ENCODE results near the gene SMIM1.

The SMIM1 gene

DNA sequence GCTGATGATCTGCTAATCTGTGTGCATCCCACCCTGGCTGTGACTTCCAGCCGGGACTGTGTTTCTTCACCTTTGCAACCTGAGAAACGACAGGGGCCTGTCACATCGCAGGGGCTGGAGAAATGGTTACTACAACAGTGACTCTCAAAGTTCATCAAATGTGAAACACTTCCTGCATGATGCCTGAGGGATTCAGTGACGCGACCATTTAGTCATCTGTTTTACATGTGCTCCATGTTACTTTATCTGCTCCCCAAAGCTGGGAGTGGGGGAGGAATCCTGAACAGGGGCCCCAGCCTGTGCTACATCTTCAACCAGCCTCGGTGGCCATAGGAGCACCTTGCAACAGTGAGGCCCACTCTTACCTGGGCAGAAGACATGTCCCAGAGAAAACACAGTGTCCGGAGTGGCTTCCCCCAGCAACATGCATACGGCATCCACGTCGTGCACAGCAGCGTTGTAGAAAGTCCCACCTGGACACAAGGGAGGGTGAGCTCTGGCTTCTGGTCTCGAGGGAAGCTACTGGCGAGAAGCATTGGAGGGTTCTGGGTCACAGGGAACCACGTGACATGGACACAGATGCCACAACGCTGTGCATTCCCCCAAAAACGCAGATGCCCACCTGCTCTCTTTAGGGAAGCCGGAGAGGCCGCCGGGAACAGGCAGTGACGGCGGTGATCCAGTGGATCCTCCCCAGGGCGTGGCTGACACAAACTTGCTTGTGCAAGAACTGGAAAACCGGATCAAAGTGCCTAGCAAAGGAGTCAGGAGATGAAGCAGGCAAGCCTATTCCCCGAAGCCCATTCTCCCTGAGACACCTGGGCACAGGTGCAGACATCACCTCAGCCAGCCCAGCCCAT lies 29.9 kb upstream of the SMIM1 start:
- CTCF ChIA-PET, result interaction anchor here (1.1 kb wide), 1 partner anchor 37 kb away, joined by 3 read pairs; no protein-coding TSS in a partner anchor
- POLR2A ChIA-PET, result no interaction called here
- DNase-seq (ENCODE audit: low read depth, low spot score), result no peak

DNA sequence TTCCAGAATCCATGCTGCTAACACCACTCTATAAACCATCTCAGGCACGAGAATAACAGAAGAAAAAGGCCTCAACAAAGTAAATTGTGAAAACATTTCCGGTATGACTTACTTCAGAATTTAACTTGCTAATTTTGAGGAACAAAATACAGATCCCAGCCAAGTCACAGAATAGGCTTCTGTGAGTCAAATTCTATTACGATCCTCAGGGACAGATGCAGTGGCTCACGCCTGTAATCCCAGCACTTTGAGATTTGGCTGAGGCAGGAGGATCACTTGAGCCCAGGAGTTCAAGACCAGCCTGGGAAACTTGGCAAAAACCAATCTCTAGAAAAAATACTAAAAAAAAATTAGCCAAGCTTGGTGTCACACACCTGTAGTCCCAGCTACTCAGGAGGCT lies 29.1 kb upstream of the SMIM1 start:
- TF ChIP-seq, protein P1, sequence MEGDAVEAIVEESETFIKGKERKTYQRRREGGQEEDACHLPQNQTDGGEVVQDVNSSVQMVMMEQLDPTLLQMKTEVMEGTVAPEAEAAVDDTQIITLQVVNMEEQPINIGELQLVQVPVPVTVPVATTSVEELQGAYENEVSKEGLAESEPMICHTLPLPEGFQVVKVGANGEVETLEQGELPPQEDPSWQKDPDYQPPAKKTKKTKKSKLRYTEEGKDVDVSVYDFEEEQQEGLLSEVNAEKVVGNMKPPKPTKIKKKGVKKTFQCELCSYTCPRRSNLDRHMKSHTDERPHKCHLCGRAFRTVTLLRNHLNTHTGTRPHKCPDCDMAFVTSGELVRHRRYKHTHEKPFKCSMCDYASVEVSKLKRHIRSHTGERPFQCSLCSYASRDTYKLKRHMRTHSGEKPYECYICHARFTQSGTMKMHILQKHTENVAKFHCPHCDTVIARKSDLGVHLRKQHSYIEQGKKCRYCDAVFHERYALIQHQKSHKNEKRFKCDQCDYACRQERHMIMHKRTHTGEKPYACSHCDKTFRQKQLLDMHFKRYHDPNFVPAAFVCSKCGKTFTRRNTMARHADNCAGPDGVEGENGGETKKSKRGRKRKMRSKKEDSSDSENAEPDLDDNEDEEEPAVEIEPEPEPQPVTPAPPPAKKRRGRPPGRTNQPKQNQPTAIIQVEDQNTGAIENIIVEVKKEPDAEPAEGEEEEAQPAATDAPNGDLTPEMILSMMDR (IDR thresholded peaks at IDR 0.05; ENCODE audit: insufficient read depth, low read length, missing control alignments), result no peak
- no peak for DNase-seq (ENCODE audit: low read depth, low spot score)
- POLR2A ChIA-PET, result no interaction called here

More for the DNA sequence above, 29.9 kb upstream of the SMIM1 start:
- TF ChIP-seq, protein P1 (IDR thresholded peaks at IDR 0.05; ENCODE audit: insufficient read depth, low read length, missing control alignments), result no peak
- H3K4me3 ChIP-seq (ENCODE audit: low read depth, low read length), result no peak overlapping the region

DNA sequence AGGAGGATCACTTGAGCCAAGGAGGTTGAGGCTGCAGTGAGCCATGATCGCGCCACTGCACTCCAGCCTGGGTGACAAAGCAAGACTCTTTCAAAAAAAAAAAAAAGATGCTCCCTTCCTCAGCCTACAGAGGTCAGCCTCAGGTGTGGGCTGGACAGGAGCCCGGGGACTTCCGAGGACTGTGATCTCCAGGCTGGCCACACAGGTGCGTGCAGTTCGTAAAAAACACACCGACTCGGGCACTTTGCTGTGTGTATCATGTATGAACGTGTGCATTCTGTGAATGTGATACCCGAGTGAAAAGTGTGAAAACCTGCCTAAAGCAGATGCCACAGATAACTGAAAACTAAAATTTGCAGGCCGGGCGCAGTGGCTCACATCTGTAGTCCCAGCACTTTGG lies 28.7 kb upstream of the SMIM1 start:
- ChIA-PET CTCF (no interaction called here), POLR2A (no interaction called here)
- TF ChIP-seq, protein P1 (IDR thresholded peaks at IDR 0.05; ENCODE audit: insufficient read depth, low read length, missing control alignments), result no peak
- no peak overlapping the region for H3K4me3 ChIP-seq (ENCODE audit: low read depth, low read length)
- DNase-seq (ENCODE audit: low read depth, low spot score), result no peak

More for the DNA sequence above, 29.1 kb upstream of the SMIM1 start:
- CTCF ChIA-PET, result interaction anchor here (1.1 kb wide), 1 partner anchor 36 kb away, joined by 3 read pairs; no protein-coding TSS in a partner anchor
- H3K4me3 ChIP-seq (ENCODE audit: low read depth, low read length), result no peak overlapping the region

DNA sequence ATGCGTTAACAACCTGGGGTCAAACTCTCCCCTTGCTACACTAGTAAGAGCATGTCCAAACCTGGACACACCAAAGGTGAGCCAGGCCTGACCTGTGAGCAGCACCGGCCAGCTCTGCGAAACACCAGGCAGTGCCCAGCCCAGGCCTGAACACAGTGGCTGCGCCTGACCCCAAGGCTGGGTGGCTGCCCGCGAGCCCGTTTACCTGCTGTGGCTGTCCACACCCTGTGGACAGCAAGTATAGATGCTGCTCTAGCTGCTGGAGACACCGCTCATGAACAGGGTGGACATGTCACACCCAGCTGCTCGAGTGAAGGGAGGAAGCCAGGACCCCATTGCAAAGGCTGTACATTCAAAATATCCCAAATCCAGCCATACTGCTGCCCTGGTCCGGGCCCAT lies 27.9 kb upstream of the SMIM1 start:
- POLR2A ChIA-PET, result no interaction called here
- TF ChIP-seq, protein P1 (IDR thresholded peaks at IDR 0.05; ENCODE audit: insufficient read depth, low read length, missing control alignments), result no peak
- CTCF ChIA-PET, result interaction anchor here (1.7 kb wide), 1 partner anchor 20 kb away, joined by 3 read pairs; no protein-coding TSS in a partner anchor
- H3K4me3 ChIP-seq (ENCODE audit: low read depth, low read length), result no peak overlapping the region
- no peak for DNase-seq (ENCODE audit: low read depth, low spot score)

DNA sequence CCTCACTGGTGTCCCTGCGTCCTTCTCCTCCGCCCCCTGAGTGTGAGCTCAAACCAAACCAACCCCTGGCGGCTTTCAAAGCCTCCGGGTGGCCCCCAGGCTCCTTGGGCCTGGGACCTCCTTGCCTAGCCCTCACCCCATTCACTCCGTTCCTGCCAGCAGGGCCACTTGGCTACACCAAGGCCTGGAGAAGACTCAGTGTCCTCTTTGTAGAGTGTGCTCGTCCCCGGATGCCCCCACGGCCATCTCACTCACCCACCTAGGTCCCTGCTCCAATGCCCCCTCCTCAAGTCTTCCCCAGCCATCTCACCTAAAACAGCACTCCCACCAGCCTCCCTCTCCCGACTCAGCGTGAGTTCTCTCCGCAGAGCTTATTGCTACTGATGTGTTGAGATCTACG lies 27.5 kb upstream of the SMIM1 start:
- ChIA-PET POLR2A (no interaction called here), CTCF (interaction anchor here (1.7 kb wide), 1 partner anchor 21 kb away, joined by 3 read pairs; no protein-coding TSS in a partner anchor)
- no peak for DNase-seq (ENCODE audit: low read depth, low spot score)

More for the DNA sequence above, 27.5 kb upstream of the SMIM1 start:
- no peak overlapping the region for H3K4me3 ChIP-seq (ENCODE audit: low read depth, low read length)
- TF ChIP-seq, protein P1 (IDR thresholded peaks at IDR 0.05; ENCODE audit: insufficient read depth, low read length, missing control alignments), result no peak
